Parathyroid adenoma (tissue), 2 donors: ENCODE data around the gene YOD1.

Experiments used
- H2AFZ ChIP-seq: fragments of 300-600 bp; sonication (generic); one replicate; pipeline ENCODE4 v1.7.0; 2017; ENCODE audit warnings: antibody characterized with exemption, mild to moderate bottlenecking
- H3K27ac ChIP-seq: fragments of 300-600 bp; sonication (generic); one replicate; pipeline ENCODE4 v1.7.0; 2017
- H3K27me3 ChIP-seq: fragments of 300-600 bp; sonication (generic); one replicate; pipeline ENCODE4 v1.7.0; 2017; ENCODE audit warnings: low read length; ENCODE audit not compliant: control insufficient read depth, insufficient read depth
- H3K36me3 ChIP-seq: fragments of 300-600 bp; sonication (generic); one replicate; pipeline ENCODE4 v1.7.0; 2017; ENCODE audit warnings: low read length; ENCODE audit not compliant: control insufficient read depth, insufficient read depth
- H3K4me1 ChIP-seq: fragments of 300-600 bp; sonication (generic); one replicate; pipeline ENCODE4 v1.7.0; 2017; ENCODE audit warnings: control low read depth
- H3K4me2 ChIP-seq: fragments of 300-600 bp; sonication (generic); one replicate; pipeline ENCODE4 v1.7.0; 2017; ENCODE audit warnings: low read length
- H3K4me3 ChIP-seq: fragments of 300-600 bp; sonication (generic); one replicate; pipeline ENCODE4 v1.7.0; 2017; ENCODE audit warnings: low read depth, low read length
- H3K79me2 ChIP-seq: fragments of 300-600 bp; sonication (generic); one replicate; pipeline ENCODE4 v1.7.0; 2017; ENCODE audit warnings: control low read depth
- H3K9ac ChIP-seq: fragments of 300-600 bp; sonication (generic); one replicate; pipeline ENCODE4 v1.7.0; 2017; ENCODE audit warnings: mild to moderate bottlenecking
- H3K9me3 ChIP-seq: fragments of 300-600 bp; sonication (generic); one replicate; pipeline ENCODE4 v1.7.0; 2017; ENCODE audit warnings: low read length; ENCODE audit not compliant: control insufficient read depth
- CTCF ChIP-seq: fragments of 300-600 bp; sonication (generic); IDR thresholded peaks from one replicate; pipeline ENCODE4 v1.7.0; 2017; ENCODE audit warnings: antibody characterized with exemption, mild to moderate bottlenecking
- donor health status: primary hyperparathyroidism.

The YOD1 gene

GRCh38 chr1:207063014-207063413 is 12.0 kb upstream of the YOD1 start:
- Histone ChIP-seq H3K36me3 (no peaks in the 10 kb centered on the region), H3K9me3 (no peaks in the 10 kb centered on the region), H3K27me3 (no peaks in the 10 kb centered on the region), H3K4me1 (no peaks in the 10 kb centered on the region), H2AFZ (no peak overlapping the region), H3K4me2 (no peak overlapping the region), H3K4me3 (no peak overlapping the region), H3K9ac (no peak overlapping the region), H3K79me2 (no peaks in the 10 kb centered on the region), H3K27ac (no peak overlapping the region)
- no peak for TF ChIP-seq CTCF

DNA sequence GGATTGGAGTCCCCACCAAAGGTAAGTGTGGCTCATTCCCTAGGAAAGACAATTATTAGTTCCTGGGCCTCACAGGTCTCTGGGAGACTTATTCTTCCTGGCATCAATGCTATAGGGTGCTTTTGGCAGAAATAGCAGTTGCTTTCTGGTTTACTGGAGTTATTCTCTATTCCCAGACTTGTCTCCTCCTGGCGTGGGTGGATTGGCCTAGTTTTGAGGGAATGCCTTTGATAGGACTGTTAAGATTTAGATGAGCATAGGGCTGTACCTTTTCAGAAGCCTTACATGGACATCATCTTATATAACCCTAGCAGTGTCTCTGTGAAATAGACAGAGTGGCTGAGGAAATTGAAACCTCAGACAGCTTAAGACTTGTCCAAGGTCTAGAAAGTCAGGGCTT is 11.1 kb upstream of the YOD1 start:
- Histone ChIP-seq H3K4me3 (no peak overlapping the region), H3K9me3 (no peaks in the 10 kb centered on the region), H3K4me2 (no peak overlapping the region), H3K27ac (no peak overlapping the region), H3K36me3 (no peaks in the 10 kb centered on the region), H2AFZ (no peak overlapping the region), H3K9ac (no peak overlapping the region), H3K79me2 (no peaks in the 10 kb centered on the region), H3K27me3 (no peaks in the 10 kb centered on the region), H3K4me1 (no peaks in the 10 kb centered on the region)
- TF ChIP-seq CTCF: no peak

DNA sequence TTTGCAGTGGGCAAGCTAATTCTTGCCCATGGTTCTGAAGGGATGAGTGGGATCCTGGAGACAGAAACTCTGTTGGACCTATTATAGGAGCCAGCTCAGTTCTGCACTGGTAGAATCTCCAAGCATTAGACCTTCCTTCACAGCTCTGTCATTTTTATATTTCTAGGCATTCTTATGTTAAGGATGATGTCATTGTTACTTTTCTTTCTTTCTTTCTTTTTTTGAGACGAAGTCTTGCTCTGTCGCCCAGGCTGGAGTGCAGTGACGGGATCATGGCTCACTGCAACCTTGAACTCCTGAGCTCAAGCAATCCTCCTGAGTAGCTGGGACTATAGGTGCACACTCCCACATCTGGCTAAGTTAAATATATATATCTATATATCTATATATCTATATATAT is 9.6 kb upstream of the YOD1 start:
- Histone ChIP-seq H3K4me1 (no peaks in the 10 kb centered on the region), H3K9me3 (no peaks in the 10 kb centered on the region), H2AFZ (no peak overlapping the region), H3K27me3 (no peaks in the 10 kb centered on the region), H3K4me2 (no peak overlapping the region), H3K79me2 (no peaks in the 10 kb centered on the region), H3K4me3 (no peak overlapping the region), H3K9ac (no peak overlapping the region), H3K27ac (no peak overlapping the region), H3K36me3 (no peaks in the 10 kb centered on the region)
- no peak for TF ChIP-seq CTCF

GRCh38 chr1:207059881-207060280 is 8.9 kb upstream of the YOD1 start:
- H3K4me3 ChIP-seq: no peak overlapping the region
- no peak overlapping the region for H3K27ac ChIP-seq
- no peak for TF ChIP-seq CTCF
- peak overlapping the region; percentile 11 for H2AFZ ChIP-seq
- H3K9me3 ChIP-seq: no peaks in the 10 kb centered on the region
- no peaks in the 10 kb centered on the region for H3K4me1 ChIP-seq
- no peaks in the 10 kb centered on the region for H3K27me3 ChIP-seq
- H3K36me3 ChIP-seq: no peaks in the 10 kb centered on the region
- H3K4me2 ChIP-seq: peak overlapping the region; percentile 42
- no peak overlapping the region for H3K9ac ChIP-seq
- H3K79me2 ChIP-seq: no peaks in the 10 kb centered on the region
